Activated CD8-positive, alpha-beta T cell treated with anti-CD3 and anti-CD28 coated beads for 36 hours (primary cell): ENCODE measurements around the gene CMC4. TPM values are rescaled to one million over a fixed set of nuclear protein-coding genes. Genes with fewer than 3 reads are reported as not detected.

Experiments used
- ATAC-seq: fragments of 200-7000 bp; cut with Tn5 transposase; one replicate; pipeline ENCODE4 v1.10.0; 2021; ENCODE audit warnings: mild to moderate bottlenecking, moderate library complexity
- CTCF ChIA-PET: fragments of 350-600 bp; sonication (Branson Sonifier 250); formaldehyde crosslinking; loops from one replicate; lab custom pipeline; 2021; ENCODE audit warnings: antibody characterized with exemption; lab: Charles Lee
- POLR2A ChIA-PET: fragments of 350-600 bp; sonication (Branson Sonifier 250); formaldehyde crosslinking; loops from one replicate; lab custom pipeline; 2021; ENCODE audit warnings: antibody characterized with exemption; lab: Charles Lee
- DNase-seq: peaks from one replicate; pipeline ENCODE4 v3.0.0-alpha.2; 2020
- H3K27ac Mint-ChIP-seq: one replicate; pipeline ENCODE4 v1.8.0; 2021; ENCODE audit warnings: mild to moderate bottlenecking, mixed read lengths
- H3K27me3 Mint-ChIP-seq: one replicate; pipeline ENCODE4 v1.8.0; 2021; ENCODE audit warnings: mixed read lengths
- H3K36me3 Mint-ChIP-seq: one replicate; pipeline ENCODE4 v1.8.0; 2021; ENCODE audit warnings: low read depth, mixed read lengths
- H3K4me1 Mint-ChIP-seq: one replicate; pipeline ENCODE4 v1.8.0; 2021; ENCODE audit warnings: low read depth, mixed read lengths
- H3K4me3 Mint-ChIP-seq: one replicate; pipeline ENCODE4 v1.8.0; 2021; ENCODE audit warnings: mild to moderate bottlenecking, moderate library complexity, mixed read lengths
- H3K9me3 Mint-ChIP-seq: one replicate; pipeline ENCODE4 v1.8.0; 2021; ENCODE audit warnings: mixed read lengths
- CTCF ChIP-seq: fragments of 200-600 bp; IDR thresholded peaks from one replicate; pipeline ENCODE4 v1.8.0; 2022; ENCODE audit warnings: antibody characterized with exemption, mild to moderate bottlenecking
- intact Hi-C: fragments of 100-400 bp; cut with micrococcal nuclease; formaldehyde crosslinking; loops from one replicate; pipeline ENCODE4 v1.10.0; 2022
- total RNA-seq, 2 experiments: library from RNA; stranded (reverse); gene quantifications; one replicate each; pipeline ENCODE4 v1.2.3, GENCODE V29; 2021

CMC4 gene
- total RNA-seq, 2 experiments from 2014 or later = 3.8 to 5.1 TPM

- CTCF ChIA-PET = interaction anchor here (1.5 kb wide), 1 partner anchor 14 kb away, joined by 4 read pairs; no protein-coding TSS in a partner anchor
- intact Hi-C loops = no loop called here
- Mint-ChIP-seq H3K9me3 (peaks cover 3% of the 10 kb centered on the region), H3K4me3 (no peak overlapping the region), H3K27me3 (no peaks in the 10 kb centered on the region), H3K36me3 (peaks cover 24% of the 10 kb centered on the region), H3K4me1 (peaks cover 22% of the 10 kb centered on the region), H3K27ac (no peak overlapping the region)
- no peak for TF ChIP-seq CTCF
- no peak for ATAC-seq
- POLR2A ChIA-PET = interaction anchor here (0.6 kb wide), 1 partner anchor 1297 kb away, joined by 5 read pairs; no protein-coding TSS in a partner anchor
- DNase-seq = no peak
These were observed 39.3 kb downstream of the CMC4 start for GRCh38 chrX:155031657-155032056.

GRCh38 chrX:155028877-155029291 lies 42.1 kb downstream of the CMC4 start:
- H3K9me3 Mint-ChIP-seq = no peaks in the 10 kb centered on the region
- no peak for DNase-seq
- peaks cover 3% of the 10 kb centered on the region for H3K36me3 Mint-ChIP-seq
- ChIA-PET POLR2A (interaction anchor here (0.9 kb wide), 1 partner anchor 10 kb away, joined by 4 read pairs; no protein-coding TSS in a partner anchor), CTCF (interaction anchor here (1.1 kb wide), 1 partner anchor 28 kb away, joined by 3 read pairs; no protein-coding TSS in a partner anchor)
- intact Hi-C loops = no loop called here
- peak overlapping the region; percentile 85 for H3K4me3 Mint-ChIP-seq
- peak overlapping the region; percentile 95 for H3K27ac Mint-ChIP-seq
- peaks cover 27% of the 10 kb centered on the region for H3K4me1 Mint-ChIP-seq
- ATAC-seq = no peak
- TF ChIP-seq CTCF = no peak
- H3K27me3 Mint-ChIP-seq = no peaks in the 10 kb centered on the region

- H3K36me3 Mint-ChIP-seq = no peaks in the 10 kb centered on the region
These were observed 42.8 kb downstream of the CMC4 start for GRCh38 chrX:155028129-155028528.

GRCh38 chrX:155027509-155028066 lies 43.3 kb downstream of the CMC4 start:
- peak; percentile 34 for ATAC-seq
- Mint-ChIP-seq H3K9me3 (no peaks in the 10 kb centered on the region), H3K4me3 (peak overlapping the region; percentile 85), H3K27me3 (no peaks in the 10 kb centered on the region), H3K36me3 (no peaks in the 10 kb centered on the region), H3K27ac (peak overlapping the region; percentile 95), H3K4me1 (peaks cover 25% of the 10 kb centered on the region)
- intact Hi-C loops = no loop called here
- no peak for TF ChIP-seq CTCF
- ChIA-PET POLR2A (interaction anchor here (1.1 kb wide), 1 partner anchor 10 kb away, joined by 3 read pairs; no protein-coding TSS in a partner anchor), CTCF (interaction anchor here (1.1 to 1.4 kb wide), 2 partner anchors 21 to 29 kb away, joined by 3 read pairs; no protein-coding TSS in a partner anchor)
- peak; percentile 26 for DNase-seq

More at GRCh38 chrX:155028129-155028528, 42.8 kb downstream of the CMC4 start:
- ATAC-seq = peak; percentile 7
- POLR2A ChIA-PET = interaction anchor here (0.9 to 1.1 kb wide), 2 partner anchors 9 to 11 kb away, joined by 3 to 4 read pairs; no protein-coding TSS in a partner anchor
- intact Hi-C loops = no loop called here
- peaks cover 25% of the 10 kb centered on the region for H3K4me1 Mint-ChIP-seq
- CTCF ChIA-PET = interaction anchor here (1.1 to 1.4 kb wide), 2 partner anchors 20 to 29 kb away, joined by 3 read pairs; no protein-coding TSS in a partner anchor
- H3K4me3 Mint-ChIP-seq = peak overlapping the region; percentile 85
- DNase-seq = peak; percentile 14
- H3K27ac Mint-ChIP-seq = peak overlapping the region; percentile 95
- TF ChIP-seq CTCF = no peak
- H3K9me3 Mint-ChIP-seq = no peaks in the 10 kb centered on the region
- no peaks in the 10 kb centered on the region for H3K27me3 Mint-ChIP-seq
